Thyroid gland (tissue), 4 donors: Measurements from ENCODE around the gene TBXAS1. TPM values are rescaled to one million over a fixed set of nuclear protein-coding genes. Genes with fewer than 3 reads are reported as not detected.

Experiments used
- DNase-seq, 2 donors: peaks; one replicate each; pipeline ENCODE4 v3.0.0-alpha.2; 2019
- H3K27ac ChIP-seq, 3 donors: fragments of 200-600 bp; sonication (generic); 1 replicate in 2 of 3; 2 replicates in 1 of 3; pipeline ENCODE4 v1.5.1; 2016 to 2019; ENCODE audit warnings: mild to moderate bottlenecking in 1 of 3, moderate library complexity in 1 of 3
- H3K27me3 ChIP-seq: fragments of 200-600 bp; sonication (generic); one replicate; pipeline ENCODE4 v1.5.1; 2019
- H3K36me3 ChIP-seq, 2 donors: fragments of 200-600 bp; sonication (generic); one replicate each; pipeline ENCODE4 v1.5.1; 2016 to 2019
- H3K4me1 ChIP-seq, 2 donors: fragments of 200-600 bp; sonication (generic); one replicate each; pipeline ENCODE4 v1.5.1; 2017 to 2019
- H3K4me3 ChIP-seq, 3 donors: fragments of 200-600 bp; sonication (generic); replicated peaks in 1 of 3; 1 replicate in 2 of 3; 2 replicates in 1 of 3; pipeline ENCODE4 v1.5.1; 2016; ENCODE audit warnings: mild to moderate bottlenecking in 1 of 3
- H3K9me3 ChIP-seq: fragments of 200-600 bp; sonication (generic); one replicate; pipeline ENCODE4 v1.5.1; 2017
- CTCF ChIP-seq, 6 experiments: fragments of 200-600 bp in 3 of 6; fragments of 450-650 bp in 3 of 6; sonication (generic) in 3 of 6; IDR thresholded peaks; one replicate each; pipeline ENCODE4 v1.5.1; 2016 to 2019; ENCODE audit warnings: antibody characterized with exemption in 6 of 6, mild to moderate bottlenecking in 2 of 6, inconsistent platforms in 1 of 6, moderate library complexity in 1 of 6
- POLR2A ChIP-seq, 2 donors: fragments of 450-650 bp; IDR thresholded peaks; one replicate each; pipeline ENCODE4 v1.6.1; 2017; ENCODE audit warnings: antibody characterized with exemption in 2 of 2, mild to moderate bottlenecking in 2 of 2, moderate library complexity in 1 of 2
- WGBS, 2 donors: methylation state at CpG; one replicate each; pipeline ENCODE4 v1.1.5; 2017; 5-methylcytosine and 5-hydroxymethylcytosine counted together
- intact Hi-C: fragments of 100-400 bp; cut with DNase I; formaldehyde crosslinking; loops from one replicate; pipeline ENCODE4 v1.15.1; 2023
- total RNA-seq, 4 donors: library from RNA; depleted of rRNA; stranded (reverse); fragments of >200 nt; gene quantifications; one replicate each; pipeline ENCODE4 v1.2.3, GENCODE V29; 2016

The TBXAS1 gene
- total RNA-seq, 4 donors from 2014 or later = 5.1 to 13.2 (median 8.7) TPM

GRCh38 chr7:139958599-139959284 lies 129.7 kb downstream of the TBXAS1 start:
- no peak for DNase-seq
- Histone ChIP-seq H3K36me3 (no peaks in the 10 kb centered on the region), H3K4me3 (no peak overlapping the region), H3K27ac (no peak overlapping the region), H3K27me3 (no peaks in the 10 kb centered on the region), H3K9me3 (no peaks in the 10 kb centered on the region), H3K4me1 (no peaks in the 10 kb centered on the region)
- 89 to 91% methylated on average over 10 to 14 of the region's 14 CpGs for WGBS, 2 donors
- intact Hi-C loops = no loop called here
- TF ChIP-seq CTCF (IDR thresholded peaks at IDR 0.05) (no peak), POLR2A (IDR thresholded peaks at IDR 0.05) (no peak)

GRCh38 chr7:139959285-139959628 lies 130.2 kb downstream of the TBXAS1 start:
- H3K27ac ChIP-seq = no peak overlapping the region
- 60 to 64% methylated on average over 6 of the region's 6 CpGs for WGBS, 2 donors
- no peaks in the 10 kb centered on the region for H3K4me1 ChIP-seq
- no peak overlapping the region for H3K4me3 ChIP-seq
- H3K36me3 ChIP-seq = no peaks in the 10 kb centered on the region
- DNase-seq = no peak
- no peaks in the 10 kb centered on the region for H3K27me3 ChIP-seq
- no peaks in the 10 kb centered on the region for H3K9me3 ChIP-seq
- intact Hi-C loops = no loop called here
- TF ChIP-seq CTCF (IDR thresholded peaks at IDR 0.05) = no peak
- TF ChIP-seq POLR2A (IDR thresholded peaks at IDR 0.05) = no peak

GRCh38 chr7:139959718-139960117 lies 130.7 kb downstream of the TBXAS1 start:
- 80 to 85% methylated on average over 4 to 5 of the region's 5 CpGs for WGBS, 2 donors
- Histone ChIP-seq H3K27me3 (no peaks in the 10 kb centered on the region), H3K4me1 (no peaks in the 10 kb centered on the region), H3K36me3 (no peaks in the 10 kb centered on the region), H3K9me3 (no peaks in the 10 kb centered on the region), H3K27ac (no peak overlapping the region), H3K4me3 (no peak overlapping the region)
- intact Hi-C loops = no loop called here
- TF ChIP-seq CTCF (IDR thresholded peaks at IDR 0.05) (no peak), POLR2A (IDR thresholded peaks at IDR 0.05) (no peak)
- no peak for DNase-seq

GRCh38 chr7:139960157-139960556 lies 131.1 kb downstream of the TBXAS1 start:
- H3K9me3 ChIP-seq = no peaks in the 10 kb centered on the region
- no peak for DNase-seq
- WGBS, 2 donors = 95 to 97% methylated on average over 6 of the region's 6 CpGs
- H3K27ac ChIP-seq = no peak overlapping the region
- H3K4me1 ChIP-seq = no peaks in the 10 kb centered on the region
- intact Hi-C loops = no loop called here
- H3K4me3 ChIP-seq = no peak overlapping the region
- TF ChIP-seq POLR2A (IDR thresholded peaks at IDR 0.05) = no peak
- TF ChIP-seq CTCF (IDR thresholded peaks at IDR 0.05) = no peak
- H3K36me3 ChIP-seq = no peaks in the 10 kb centered on the region
- no peaks in the 10 kb centered on the region for H3K27me3 ChIP-seq

GRCh38 chr7:139965942-139966628 lies 137.0 kb downstream of the TBXAS1 start:
- 89 to 97% methylated on average over 4 of the region's 4 CpGs for WGBS, 2 donors
- DNase-seq = no peak
- H3K4me3 ChIP-seq = no peak overlapping the region
- intact Hi-C loops = no loop called here
- TF ChIP-seq CTCF (IDR thresholded peaks at IDR 0.05) (no peak), POLR2A (IDR thresholded peaks at IDR 0.05) (no peak)
- H3K9me3 ChIP-seq = no peaks in the 10 kb centered on the region
- H3K27ac ChIP-seq = no peak overlapping the region
- no peaks in the 10 kb centered on the region for H3K27me3 ChIP-seq
- no peaks in the 10 kb centered on the region for H3K36me3 ChIP-seq
- no peaks in the 10 kb centered on the region for H3K4me1 ChIP-seq
